Panc1 (cell line): ENCODE data around the gene GCA. TPM values are rescaled to one million over a fixed set of nuclear protein-coding genes. Genes with fewer than 3 reads are reported as not detected.

ENCODE experiments used
- ATAC-seq: fragments of 200-7000 bp; cut with Tn5 transposase; 2 replicates; pipeline ENCODE4 v1.9.1; 2020; ENCODE audit warnings: mild to moderate bottlenecking, moderate library complexity
- BruUV-seq: library from RNA; stranded (reverse); fragments of 400-500 nt; replicated peaks from 2 replicates; lab custom pipeline; 2021; lab: Mats Ljungman, UMichigan
- CTCF ChIA-PET: fragments of 300-600 bp; sonication (Branson Sonifier 250); formaldehyde crosslinking; loops from one replicate; lab custom pipeline; 2022; ENCODE audit warnings: antibody characterized with exemption; lab: Charles Lee
- POLR2A ChIA-PET: fragments of 300-600 bp; sonication (Branson Sonifier 250); formaldehyde crosslinking; loops from one replicate; lab custom pipeline; 2022; ENCODE audit warnings: antibody characterized with exemption; lab: Charles Lee
- DNase-seq: peaks from one replicate; pipeline ENCODE4 v3.0.0-alpha.2; 2010; ENCODE audit warnings: low read depth, low spot score
- H3K27ac ChIP-seq: 2 replicates; pipeline ENCODE4 v1.5.1; 2011; ENCODE audit warnings: mild to moderate bottlenecking, low read length, inconsistent platforms
- H3K27me3 ChIP-seq: fragments of 200-500 bp; sonication (Bioruptor generic); 2 replicates; pipeline ENCODE4 v1.6.0; 2014; ENCODE audit warnings: low read length, inconsistent platforms; ENCODE audit not compliant: control insufficient read depth, insufficient read depth
- H3K36me3 ChIP-seq: fragments of 200-500 bp; sonication (Bioruptor generic); 2 replicates; pipeline ENCODE4 v1.5.1; 2014; ENCODE audit warnings: inconsistent platforms, mild to moderate bottlenecking, low read length, moderate library complexity; ENCODE audit not compliant: control insufficient read depth, insufficient read depth
- H3K4me1 ChIP-seq: 2 replicates; pipeline ENCODE4 v1.5.1; 2011; ENCODE audit warnings: inconsistent platforms, mild to moderate bottlenecking, low read length, moderate library complexity; ENCODE audit not compliant: control insufficient read depth, insufficient read depth
- H3K4me3 ChIP-seq, 2 experiments: 2 replicates each; pipeline ENCODE4 v1.5.1; 2011 to 2012; ENCODE audit warnings: low read depth in 2 of 2, low read length in 2 of 2, mild to moderate bottlenecking in 2 of 2, inconsistent platforms in 1 of 2, moderate library complexity in 1 of 2
- H3K9me3 ChIP-seq: fragments of 200-500 bp; sonication (Bioruptor generic); 2 replicates; pipeline ENCODE4 v1.5.1; 2014; ENCODE audit warnings: low read depth, mild to moderate bottlenecking, inconsistent platforms, low read length, moderate library complexity; ENCODE audit not compliant: control insufficient read depth, insufficient read depth
- CTCF ChIP-seq: fragments of 450-650 bp; IDR thresholded peaks from 2 replicates; pipeline ENCODE4 v1.5.1; 2017; ENCODE audit warnings: mild to moderate bottlenecking
- POLR2AphosphoS5 ChIP-seq: IDR thresholded peaks from 2 replicates; pipeline ENCODE4 v1.6.1; 2012; ENCODE audit warnings: mild to moderate bottlenecking, low read depth, low read length, moderate library complexity
- SIN3A ChIP-seq: IDR thresholded peaks from 2 replicates; pipeline ENCODE4 v1.6.1; 2012; ENCODE audit warnings: low read depth, mild to moderate bottlenecking, low read length, moderate library complexity, borderline replicate concordance; ENCODE audit not compliant: insufficient read depth
- TCF7L2 ChIP-seq: IDR thresholded peaks from 2 replicates; pipeline ENCODE4 v1.6.1; 2011; ENCODE audit warnings: mild to moderate bottlenecking, low read depth, low read length, inconsistent platforms
- in situ Hi-C: cut with HindIII; loops from 2 replicates; pipeline ENCODE4 v1.10.0; 2016; ENCODE audit warnings: low sequenced_read_pairs, low pct_unique_long_range_greater_than_20kb
- intact Hi-C: fragments of 100-400 bp; cut with micrococcal nuclease; formaldehyde crosslinking; loops from one replicate; pipeline ENCODE4 v1.10.0; 2022; ENCODE audit not compliant: unreplicated experiment
- total RNA-seq: library from RNA; stranded (reverse); gene quantifications from one replicate; pipeline ENCODE4 v1.2.1, GENCODE V29; 2021; ENCODE audit not compliant: unreplicated experiment
- TF ChIP-seq, protein P1 (sequence below), 2 experiments: IDR thresholded peaks; 2 replicates each; pipeline ENCODE4 v1.6.1; 2011 to 2012; ENCODE audit warnings: low read depth in 2 of 2, control low read depth in 1 of 2, low read length in 1 of 2, mild to moderate bottlenecking in 1 of 2, moderate library complexity in 1 of 2; ENCODE audit not compliant: insufficient read depth in 1 of 2

GCA gene
- total RNA-seq, 1 experiment from 2014 or later = 21.3 TPM

GRCh38 chr2:162401871-162402270 is 57.9 kb downstream of the GCA start:
- ChIA-PET CTCF (no interaction called here), POLR2A (no interaction called here)
- Histone ChIP-seq H3K36me3 (no peaks in the 10 kb centered on the region; the same call in 1 of the 2 replicates), H3K4me1 (no peaks in the 10 kb centered on the region), H3K4me3 (no peak overlapping the region), H3K9me3 (no peaks in the 10 kb centered on the region), H3K27ac (no peak overlapping the region), H3K27me3 (no peaks in the 10 kb centered on the region)
- no TSS peak for BruUV-seq
- TF ChIP-seq, protein P1, sequence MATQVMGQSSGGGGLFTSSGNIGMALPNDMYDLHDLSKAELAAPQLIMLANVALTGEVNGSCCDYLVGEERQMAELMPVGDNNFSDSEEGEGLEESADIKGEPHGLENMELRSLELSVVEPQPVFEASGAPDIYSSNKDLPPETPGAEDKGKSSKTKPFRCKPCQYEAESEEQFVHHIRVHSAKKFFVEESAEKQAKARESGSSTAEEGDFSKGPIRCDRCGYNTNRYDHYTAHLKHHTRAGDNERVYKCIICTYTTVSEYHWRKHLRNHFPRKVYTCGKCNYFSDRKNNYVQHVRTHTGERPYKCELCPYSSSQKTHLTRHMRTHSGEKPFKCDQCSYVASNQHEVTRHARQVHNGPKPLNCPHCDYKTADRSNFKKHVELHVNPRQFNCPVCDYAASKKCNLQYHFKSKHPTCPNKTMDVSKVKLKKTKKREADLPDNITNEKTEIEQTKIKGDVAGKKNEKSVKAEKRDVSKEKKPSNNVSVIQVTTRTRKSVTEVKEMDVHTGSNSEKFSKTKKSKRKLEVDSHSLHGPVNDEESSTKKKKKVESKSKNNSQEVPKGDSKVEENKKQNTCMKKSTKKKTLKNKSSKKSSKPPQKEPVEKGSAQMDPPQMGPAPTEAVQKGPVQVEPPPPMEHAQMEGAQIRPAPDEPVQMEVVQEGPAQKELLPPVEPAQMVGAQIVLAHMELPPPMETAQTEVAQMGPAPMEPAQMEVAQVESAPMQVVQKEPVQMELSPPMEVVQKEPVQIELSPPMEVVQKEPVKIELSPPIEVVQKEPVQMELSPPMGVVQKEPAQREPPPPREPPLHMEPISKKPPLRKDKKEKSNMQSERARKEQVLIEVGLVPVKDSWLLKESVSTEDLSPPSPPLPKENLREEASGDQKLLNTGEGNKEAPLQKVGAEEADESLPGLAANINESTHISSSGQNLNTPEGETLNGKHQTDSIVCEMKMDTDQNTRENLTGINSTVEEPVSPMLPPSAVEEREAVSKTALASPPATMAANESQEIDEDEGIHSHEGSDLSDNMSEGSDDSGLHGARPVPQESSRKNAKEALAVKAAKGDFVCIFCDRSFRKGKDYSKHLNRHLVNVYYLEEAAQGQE (IDR thresholded peaks at IDR 0.05; ENCODE audit: insufficient read depth in 1 of 2, low read depth in 2 of 2, low read length in 1 of 2) = no peak
- TF ChIP-seq POLR2AphosphoS5 (no peak), TCF7L2 (no peak), CTCF (no peak), SIN3A (no peak)
- intact Hi-C loops (no loop called here), in situ Hi-C loops (no loop called here)
- DNase-seq = no peak
- ATAC-seq = no peak

DNA sequence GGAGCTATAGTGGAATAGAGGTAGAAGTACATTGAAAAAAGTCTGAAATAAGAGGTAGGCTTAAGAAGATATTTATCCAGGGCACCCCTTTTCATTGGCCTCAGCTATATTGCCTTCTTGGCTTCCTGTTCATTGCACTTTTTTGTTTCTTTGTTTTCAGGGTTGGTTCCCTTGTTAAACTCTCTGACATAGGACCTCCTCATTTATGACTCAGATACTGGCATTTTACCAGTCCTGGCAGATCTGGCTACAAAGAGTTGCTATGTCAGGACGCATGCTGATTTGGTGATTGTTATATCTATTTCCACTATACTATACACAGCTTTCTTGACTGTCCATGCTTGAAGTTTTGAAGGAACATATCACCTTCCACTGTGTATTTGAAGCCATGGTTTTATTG is 60.0 kb downstream of the GCA start:
- ATAC-seq (no peak), DNase-seq (no peak)
- H3K27ac ChIP-seq = no peak overlapping the region
- H3K27me3 ChIP-seq = no peaks in the 10 kb centered on the region
- in situ Hi-C loops = no loop called here
- ChIA-PET CTCF (no interaction called here), POLR2A (no interaction called here)
- 0 out of 2 replicates have a peak, but pooled peaks cover 3% of the 10 kb centered on the region for H3K9me3 ChIP-seq
- no peaks in the 10 kb centered on the region for H3K4me1 ChIP-seq
- no TSS peak for BruUV-seq
- no peak overlapping the region for H3K4me3 ChIP-seq
- H3K36me3 ChIP-seq = no peaks in the 10 kb centered on the region; the same call in 1 of the 2 replicates
- intact Hi-C loops = no loop called here
- TF ChIP-seq SIN3A (no peak), TCF7L2 (no peak), CTCF (no peak), POLR2AphosphoS5 (no peak)
- TF ChIP-seq, protein P1 (IDR thresholded peaks at IDR 0.05; ENCODE audit: insufficient read depth in 1 of 2, low read depth in 2 of 2, low read length in 1 of 2) = no peak
